ENCODE results near the gene PPP1R12B.
"Not testable (repeated sequence)": the region's sequence is repeated elsewhere in the genome, so short reads cannot be mapped to it uniquely, and the experiment has no call there.

PPP1R12B gene

DNA sequence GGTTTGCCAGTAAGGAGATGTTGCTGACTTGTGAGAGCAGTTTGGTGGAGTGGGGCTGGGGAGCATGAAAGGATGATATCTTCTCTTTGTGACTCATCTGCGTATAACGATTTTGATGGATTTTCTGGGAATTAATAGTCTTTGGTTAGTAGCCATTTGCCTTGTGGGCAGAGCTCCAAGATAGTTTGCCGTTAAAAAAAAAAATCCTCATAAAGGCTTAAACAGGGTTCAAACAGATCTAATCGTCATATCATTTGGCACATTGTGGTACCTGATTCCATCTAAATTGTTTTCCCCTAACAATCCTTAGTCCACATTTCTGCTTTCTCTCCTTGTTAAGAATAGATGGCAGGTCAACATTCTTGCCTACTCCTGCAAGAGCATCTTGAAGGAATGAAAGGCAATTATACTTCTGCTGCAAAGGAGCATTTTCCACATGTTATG is 168.0 kb downstream of the PPP1R12B start:
- TF ChIP-seq, protein P1, sequence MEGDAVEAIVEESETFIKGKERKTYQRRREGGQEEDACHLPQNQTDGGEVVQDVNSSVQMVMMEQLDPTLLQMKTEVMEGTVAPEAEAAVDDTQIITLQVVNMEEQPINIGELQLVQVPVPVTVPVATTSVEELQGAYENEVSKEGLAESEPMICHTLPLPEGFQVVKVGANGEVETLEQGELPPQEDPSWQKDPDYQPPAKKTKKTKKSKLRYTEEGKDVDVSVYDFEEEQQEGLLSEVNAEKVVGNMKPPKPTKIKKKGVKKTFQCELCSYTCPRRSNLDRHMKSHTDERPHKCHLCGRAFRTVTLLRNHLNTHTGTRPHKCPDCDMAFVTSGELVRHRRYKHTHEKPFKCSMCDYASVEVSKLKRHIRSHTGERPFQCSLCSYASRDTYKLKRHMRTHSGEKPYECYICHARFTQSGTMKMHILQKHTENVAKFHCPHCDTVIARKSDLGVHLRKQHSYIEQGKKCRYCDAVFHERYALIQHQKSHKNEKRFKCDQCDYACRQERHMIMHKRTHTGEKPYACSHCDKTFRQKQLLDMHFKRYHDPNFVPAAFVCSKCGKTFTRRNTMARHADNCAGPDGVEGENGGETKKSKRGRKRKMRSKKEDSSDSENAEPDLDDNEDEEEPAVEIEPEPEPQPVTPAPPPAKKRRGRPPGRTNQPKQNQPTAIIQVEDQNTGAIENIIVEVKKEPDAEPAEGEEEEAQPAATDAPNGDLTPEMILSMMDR (IDR thresholded peaks at IDR 0.05; ENCODE audit: low read depth, low read length), result no peak
- H3K4me3 ChIP-seq (replicated peaks in 1 of 2; ENCODE audit: low read depth in 2 of 2, low read length in 2 of 2), result no peak overlapping the region
- peak in 1 of 2 donors; percentile 31 for DNase-seq (ENCODE audit: low read depth in 2 of 2)

DNA sequence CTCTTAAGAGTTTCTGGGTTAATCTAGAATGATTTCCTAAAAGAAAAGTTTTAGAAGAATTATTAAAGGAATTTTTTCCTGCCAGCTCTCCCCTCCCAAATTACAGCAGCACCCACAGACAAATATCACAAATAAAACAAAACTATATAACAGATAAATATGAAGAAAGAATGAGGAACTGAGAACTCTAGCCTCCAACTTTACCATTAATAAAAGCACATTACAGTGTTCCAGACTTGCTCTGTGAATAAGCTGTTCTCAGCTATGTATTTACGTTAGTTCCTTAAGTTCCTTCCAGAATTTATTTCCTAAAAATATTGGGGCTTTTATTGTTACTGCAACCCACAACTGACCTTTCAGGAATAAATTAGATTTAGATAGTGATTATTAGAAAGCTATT is 168.6 kb downstream of the PPP1R12B start:
- DNase-seq (ENCODE audit: low read depth in 2 of 2), result not testable (repeated sequence)

DNA sequence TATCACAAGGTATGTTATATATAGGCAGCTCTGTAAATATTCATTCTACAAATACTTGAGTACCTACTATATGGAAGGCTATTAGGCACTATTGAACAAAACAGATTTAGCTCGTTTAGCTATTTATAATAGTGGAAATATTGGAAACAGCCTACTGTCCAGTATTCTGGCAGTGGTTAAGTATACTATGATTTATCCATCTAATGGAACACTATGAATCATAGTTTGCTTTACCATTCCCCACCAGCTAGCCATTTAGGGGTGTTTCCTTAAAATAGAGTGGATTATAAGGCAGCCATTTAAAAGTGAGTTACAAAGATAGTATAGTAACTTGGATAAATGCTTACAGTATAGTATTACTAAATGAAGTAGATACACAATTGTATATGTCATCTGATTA is 169.7 kb downstream of the PPP1R12B start:
- DNase-seq (ENCODE audit: low read depth in 2 of 2); H3K4me3 ChIP-seq (replicated peaks in 1 of 2; ENCODE audit: low read depth in 2 of 2, low read length in 2 of 2): not testable (repeated sequence)

More for the DNA sequence above, 168.6 kb downstream of the PPP1R12B start:
- H3K4me3 ChIP-seq (replicated peaks in 1 of 2; ENCODE audit: low read depth in 2 of 2, low read length in 2 of 2), result not testable (repeated sequence)

DNA sequence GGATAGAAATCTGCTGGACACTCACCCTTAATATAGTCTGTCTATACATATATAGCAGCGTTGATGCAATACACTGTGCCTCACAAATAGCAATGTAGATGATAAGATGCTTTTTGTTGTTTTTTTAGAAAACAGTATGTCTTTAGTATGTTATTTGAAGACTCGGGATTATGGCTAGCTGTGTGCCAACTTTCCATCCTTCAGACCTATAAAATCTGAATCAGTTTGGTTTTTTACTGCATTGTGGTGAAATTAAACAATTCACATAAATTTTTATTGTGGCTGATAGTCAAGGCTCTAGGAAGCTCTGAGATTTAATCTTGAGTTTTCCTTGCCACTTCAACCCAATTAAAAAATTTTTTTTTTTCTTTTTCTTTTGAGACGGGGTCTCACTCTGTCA is 170.4 kb downstream of the PPP1R12B start:
- not testable (repeated sequence) for H3K4me3 ChIP-seq (replicated peaks in 1 of 2; ENCODE audit: low read depth in 2 of 2, low read length in 2 of 2); DNase-seq (ENCODE audit: low read depth in 2 of 2)

DNA sequence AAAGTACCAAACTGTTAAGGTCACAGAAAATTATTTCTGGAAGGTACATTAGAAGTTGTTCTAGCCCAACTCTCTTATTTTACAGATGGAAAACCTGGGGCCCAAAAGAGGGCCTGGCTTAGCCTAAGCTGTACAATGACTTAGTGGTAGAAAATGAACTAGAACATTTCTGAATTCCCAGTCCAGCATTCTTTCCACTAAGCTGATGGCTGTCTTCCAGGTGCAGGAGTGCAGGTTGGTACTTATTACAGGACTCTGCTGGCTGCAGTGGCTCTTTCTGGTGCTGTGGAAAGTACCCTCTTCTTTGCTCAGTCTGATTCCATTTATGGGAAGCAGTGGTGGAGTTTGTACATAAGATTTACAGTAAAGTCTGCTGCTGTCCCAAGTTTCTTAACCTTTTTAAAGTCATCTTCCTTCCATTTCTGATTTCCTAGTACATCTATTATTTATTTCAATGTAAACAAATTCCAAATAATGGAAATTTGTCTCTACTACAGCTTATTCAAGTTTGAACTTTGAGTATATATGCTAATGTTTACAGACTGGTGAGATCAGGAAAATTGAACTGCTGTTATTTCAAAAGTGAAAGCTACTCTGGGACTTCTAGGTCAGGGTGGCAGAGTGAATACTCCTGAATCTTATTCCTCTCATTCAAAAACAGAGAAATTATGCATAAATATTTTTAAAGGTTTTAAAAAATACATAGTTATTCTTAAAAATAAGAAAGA is 171.8 kb downstream of the PPP1R12B start:
- DNase-seq (ENCODE audit: low read depth in 2 of 2), result peak; percentile 24 to 45

DNA sequence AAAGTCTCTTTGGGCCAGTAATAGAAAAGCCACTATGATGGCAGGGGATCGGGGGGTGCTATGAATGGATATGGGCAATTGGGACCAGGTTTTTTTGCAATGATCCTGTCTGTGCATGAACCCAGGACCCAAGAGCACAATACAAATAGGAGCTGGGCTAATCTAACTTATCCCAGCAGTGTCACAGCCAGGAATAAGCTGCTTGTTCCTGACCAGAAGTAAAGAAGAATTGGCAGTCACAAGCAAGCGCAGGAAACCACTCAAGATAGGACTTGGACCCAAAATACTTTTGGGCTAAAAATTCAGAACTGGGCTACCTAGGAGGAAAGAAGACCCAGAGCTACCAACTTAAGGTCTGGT is 172.3 kb downstream of the PPP1R12B start:
- H3K4me3 ChIP-seq (replicated peaks in 1 of 2; ENCODE audit: low read depth in 2 of 2, low read length in 2 of 2); DNase-seq (ENCODE audit: low read depth in 2 of 2): not testable (repeated sequence)

More for the DNA sequence above, 171.8 kb downstream of the PPP1R12B start:
- not testable (repeated sequence) for H3K4me3 ChIP-seq (replicated peaks in 1 of 2; ENCODE audit: low read depth in 2 of 2, low read length in 2 of 2)

DNA sequence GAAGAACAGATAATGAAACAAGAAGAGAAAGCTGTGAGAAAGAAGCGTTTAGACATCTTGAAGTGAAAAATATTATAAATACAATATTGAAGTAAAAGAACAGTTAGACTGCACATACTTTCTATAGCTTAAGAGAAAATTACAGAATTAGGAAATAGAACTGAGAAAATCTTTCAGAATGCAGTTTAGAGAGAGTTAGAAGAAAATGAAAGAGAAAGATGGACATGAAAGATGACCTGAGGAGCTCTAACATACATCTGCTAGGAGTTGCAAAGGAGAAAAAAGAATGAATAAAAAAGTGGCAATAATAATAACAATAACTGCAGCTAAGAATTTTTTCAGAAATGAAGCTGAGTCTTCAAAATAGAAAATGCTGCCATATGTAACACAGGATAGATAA is 173.0 kb downstream of the PPP1R12B start:
- not testable (repeated sequence) for H3K4me3 ChIP-seq (replicated peaks in 1 of 2; ENCODE audit: low read depth in 2 of 2, low read length in 2 of 2); DNase-seq (ENCODE audit: low read depth in 2 of 2)

DNA sequence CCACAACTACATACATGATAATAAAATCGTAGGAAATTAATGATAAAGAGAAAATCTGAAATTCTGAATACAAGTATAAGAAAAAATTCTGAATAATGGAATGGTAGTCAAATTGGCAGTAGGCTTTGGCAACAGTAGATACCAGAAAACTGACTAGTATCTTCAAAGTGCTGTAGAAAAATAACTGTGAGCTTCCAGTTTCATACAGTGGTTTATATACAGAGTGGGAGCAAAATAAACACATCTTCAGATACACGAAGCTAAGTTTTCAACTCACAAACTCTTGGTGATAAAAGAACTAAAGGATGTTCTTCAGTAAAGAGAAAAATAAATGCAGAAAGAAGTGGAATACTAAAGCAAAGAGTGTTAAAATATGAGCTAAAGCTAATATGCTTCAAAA is 173.4 kb downstream of the PPP1R12B start:
- DNase-seq (ENCODE audit: low read depth in 2 of 2), result no peak
- TF ChIP-seq, protein P1 (IDR thresholded peaks at IDR 0.05; ENCODE audit: low read depth, low read length), result no peak
- no peak overlapping the region for H3K4me3 ChIP-seq (replicated peaks in 1 of 2; ENCODE audit: low read depth in 2 of 2, low read length in 2 of 2)

DNA sequence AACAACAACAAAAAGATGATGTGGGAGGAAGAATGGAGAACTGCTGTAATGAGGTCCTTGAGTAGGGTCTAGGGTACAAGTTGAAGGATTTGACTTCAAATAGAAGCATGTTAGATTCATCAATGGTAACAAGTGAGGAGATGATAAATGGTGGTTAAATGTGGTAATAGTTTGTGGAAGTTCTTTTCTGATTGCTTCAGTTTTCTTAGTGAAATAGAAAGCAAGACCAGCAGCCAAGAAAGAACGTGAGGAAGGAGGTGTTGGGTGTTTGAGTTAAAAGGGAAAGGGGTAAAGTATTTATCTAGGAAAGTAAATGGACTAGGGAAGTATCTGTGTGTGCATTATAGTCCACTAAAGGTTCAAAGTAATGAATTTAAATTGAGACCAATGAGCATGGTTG is 177.6 kb downstream of the PPP1R12B start:
- not testable (repeated sequence) for H3K4me3 ChIP-seq (replicated peaks in 1 of 2; ENCODE audit: low read depth in 2 of 2, low read length in 2 of 2); DNase-seq (ENCODE audit: low read depth in 2 of 2)

DNA sequence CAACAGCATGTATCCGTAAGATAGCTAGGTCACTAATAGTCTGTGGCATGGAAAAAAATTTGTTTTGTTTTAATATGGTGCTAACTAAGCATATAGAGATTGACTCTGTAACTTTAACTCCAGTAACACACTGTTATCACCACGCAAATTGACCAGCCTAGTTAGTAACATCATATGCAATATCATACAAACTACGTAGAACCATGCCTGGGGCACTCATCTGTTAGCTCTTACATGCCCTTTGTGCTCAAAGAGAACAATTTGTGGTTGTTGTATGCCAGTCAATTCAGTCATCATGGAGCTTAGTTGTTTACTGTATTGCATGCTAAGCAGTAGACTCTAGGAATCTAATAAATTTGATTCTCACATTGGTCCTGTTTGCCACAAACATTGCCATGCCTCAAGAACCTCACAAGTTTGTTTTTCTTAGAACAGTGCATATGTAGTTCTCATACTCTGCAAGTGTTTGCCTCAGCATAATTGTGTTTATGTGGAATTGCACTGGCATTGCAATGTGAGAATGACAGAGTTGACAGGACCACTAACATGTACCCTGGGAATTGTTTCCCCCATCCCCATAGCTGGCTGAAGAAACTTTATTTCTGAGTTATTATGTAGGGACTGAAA is 179.7 kb downstream of the PPP1R12B start:
- not testable (repeated sequence) for H3K4me3 ChIP-seq (replicated peaks in 1 of 2; ENCODE audit: low read depth in 2 of 2, low read length in 2 of 2); DNase-seq (ENCODE audit: low read depth in 2 of 2)

DNA sequence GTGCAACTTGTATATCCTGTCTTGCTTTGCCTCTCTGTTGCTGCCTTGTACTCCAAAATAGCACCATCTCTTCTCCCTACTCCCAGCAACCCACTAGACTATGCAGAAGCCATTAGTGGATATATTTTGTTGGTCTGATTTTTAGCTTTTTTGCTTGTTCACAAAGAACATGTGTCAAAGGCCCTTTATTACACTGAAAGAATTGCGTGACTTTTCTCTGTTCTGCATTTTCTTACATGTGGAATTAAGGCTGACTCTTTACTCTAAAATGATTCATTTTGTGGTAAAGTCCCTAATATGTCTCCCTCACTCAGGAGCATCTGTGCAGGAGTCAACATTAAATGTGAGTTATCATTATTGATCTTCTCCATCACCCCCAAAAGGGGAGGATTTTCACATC is 182.2 kb downstream of the PPP1R12B start:
- not testable (repeated sequence) for DNase-seq (ENCODE audit: low read depth in 2 of 2); H3K4me3 ChIP-seq (replicated peaks in 1 of 2; ENCODE audit: low read depth in 2 of 2, low read length in 2 of 2)

DNA sequence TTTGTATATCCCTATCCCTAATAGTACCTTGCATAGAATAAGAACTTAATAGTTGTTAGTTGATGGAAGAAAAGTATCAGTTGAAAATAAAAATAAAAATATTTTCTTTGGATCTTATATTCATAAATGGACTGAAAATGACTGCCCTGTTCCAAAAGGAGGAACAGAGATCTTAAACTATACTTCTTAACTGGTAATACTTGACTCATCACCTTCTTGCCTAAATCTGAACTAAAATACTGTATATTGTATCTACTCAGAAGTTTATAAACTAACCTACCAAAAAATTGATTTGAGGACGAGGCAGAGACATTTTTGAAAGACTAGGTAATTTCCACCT is 182.9 kb downstream of the PPP1R12B start:
- no peak overlapping the region for H3K4me3 ChIP-seq (replicated peaks in 1 of 2; ENCODE audit: low read depth in 2 of 2, low read length in 2 of 2)
- TF ChIP-seq, protein P1 (IDR thresholded peaks at IDR 0.05; ENCODE audit: low read depth, low read length), result no peak
- no peak for DNase-seq (ENCODE audit: low read depth in 2 of 2)

DNA sequence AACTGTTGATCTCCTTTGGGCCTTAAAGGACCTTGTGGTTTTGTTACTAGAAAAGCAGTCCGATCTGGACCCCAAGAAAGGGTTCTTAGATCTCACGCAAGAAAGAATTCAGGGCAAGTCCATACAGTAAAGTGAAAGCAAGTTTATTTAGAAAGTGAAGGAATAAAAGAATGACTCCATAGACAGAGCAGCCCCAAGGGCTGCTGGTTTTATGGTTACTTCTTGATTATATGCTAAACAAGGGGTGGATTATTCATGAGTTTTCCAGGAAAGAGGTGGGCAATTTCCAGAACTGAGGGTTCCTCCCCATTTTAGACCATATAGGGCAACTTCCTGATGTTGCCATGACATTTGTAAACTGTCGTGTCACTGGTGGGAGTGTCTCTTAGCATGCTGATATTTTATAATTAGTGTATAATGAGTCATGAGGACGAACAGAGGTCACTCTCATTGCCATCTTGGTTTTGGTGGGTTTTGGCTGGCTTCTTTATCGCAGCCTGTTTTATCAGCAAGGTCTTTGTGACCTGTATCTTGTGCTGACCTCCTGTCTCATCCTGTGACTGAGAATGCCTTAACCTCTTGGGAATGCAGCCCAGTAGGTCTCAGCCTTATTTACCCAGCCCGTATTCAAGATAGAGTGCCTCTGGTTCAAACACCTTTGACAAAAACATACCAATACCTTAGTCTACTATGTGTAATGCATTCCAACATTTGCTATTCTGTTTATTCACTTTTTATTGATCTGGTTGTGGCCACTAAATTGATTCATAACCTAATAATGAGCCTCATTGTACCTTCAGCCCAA is 183.5 kb downstream of the PPP1R12B start:
- not testable (repeated sequence) for H3K4me3 ChIP-seq (replicated peaks in 1 of 2; ENCODE audit: low read depth in 2 of 2, low read length in 2 of 2)

DNA sequence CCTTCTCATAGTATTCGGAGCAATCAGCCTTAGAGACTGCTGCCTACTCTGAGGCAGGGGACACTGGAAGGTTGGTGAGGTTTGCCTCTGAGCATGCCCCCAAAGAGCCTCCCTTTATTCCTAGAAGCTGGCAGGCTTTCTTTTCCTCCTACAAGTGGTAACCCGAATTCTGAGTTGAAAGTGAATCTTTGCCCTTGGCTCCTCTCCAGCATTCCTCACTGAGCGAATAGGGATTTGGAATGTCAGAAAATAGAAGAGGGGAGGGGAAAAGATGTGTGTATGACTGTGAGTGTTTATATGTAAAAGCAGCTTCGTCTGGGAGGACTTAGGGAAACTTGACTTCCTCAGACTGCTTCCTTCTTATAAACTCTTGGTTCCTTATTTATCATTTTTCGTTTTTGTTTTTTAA is 190.7 kb downstream of the PPP1R12B start:
- not testable (repeated sequence) for H3K4me3 ChIP-seq (replicated peaks in 1 of 2; ENCODE audit: low read depth in 2 of 2, low read length in 2 of 2)
- DNase-seq (ENCODE audit: low read depth in 2 of 2), result peak; percentile 78 to 83

More for the DNA sequence above, 183.5 kb downstream of the PPP1R12B start:
- peak; percentile 15 to 28 for DNase-seq (ENCODE audit: low read depth in 2 of 2)

Measured in cardiac fibroblast (primary cell).